HG03342 (cell line): ENCODE data around the gene POU4F3.

Source experiments
- ATAC-seq: cut with Tn5 transposase; IDR thresholded peaks from one replicate; pipeline ENCODE4 v1.9.1; 2021; ENCODE audit warnings: mild to moderate bottlenecking, moderate library complexity; ENCODE audit not compliant: unreplicated experiment

The POU4F3 gene

GRCh38 chr5:146390469-146390868, 51.8 kb downstream of the POU4F3 start:
- ATAC-seq = no peak
